Stimulated activated effector memory CD8-positive, alpha-beta T cell treated with anti-CD3 and anti-CD28 coated beads, Interleukin-12 subunit alpha, Interleukin-12 subunit beta, amount 100 ng/mL, for 72 hours (primary cell): Measurements from ENCODE around the gene LINGO1.

Source experiments
- ATAC-seq: fragments of 150-1000 bp; cut with Tn5 transposase; 2 replicates; pipeline ENCODE4 v1.10.0; 2021
- DNase-seq, 2 donors: peaks; one replicate each; pipeline ENCODE4 v3.0.0; 2021 to 2022; ENCODE audit warnings: low spot score in 2 of 2
- H3K27ac Mint-ChIP-seq: one replicate; pipeline ENCODE4 v1.8.0; 2022; ENCODE audit warnings: mild to moderate bottlenecking, mixed read lengths
- H3K36me3 Mint-ChIP-seq: one replicate; pipeline ENCODE4 v1.8.0; 2022; ENCODE audit warnings: mild to moderate bottlenecking, mixed read lengths
- H3K4me1 Mint-ChIP-seq: one replicate; pipeline ENCODE4 v1.8.0; 2022; ENCODE audit warnings: mixed read lengths
- H3K4me3 Mint-ChIP-seq: one replicate; pipeline ENCODE4 v1.8.0; 2022; ENCODE audit warnings: mild to moderate bottlenecking, mixed read lengths
- H3K9me3 Mint-ChIP-seq: one replicate; pipeline ENCODE4 v1.8.0; 2022; ENCODE audit warnings: mixed read lengths

The LINGO1 gene

DNA sequence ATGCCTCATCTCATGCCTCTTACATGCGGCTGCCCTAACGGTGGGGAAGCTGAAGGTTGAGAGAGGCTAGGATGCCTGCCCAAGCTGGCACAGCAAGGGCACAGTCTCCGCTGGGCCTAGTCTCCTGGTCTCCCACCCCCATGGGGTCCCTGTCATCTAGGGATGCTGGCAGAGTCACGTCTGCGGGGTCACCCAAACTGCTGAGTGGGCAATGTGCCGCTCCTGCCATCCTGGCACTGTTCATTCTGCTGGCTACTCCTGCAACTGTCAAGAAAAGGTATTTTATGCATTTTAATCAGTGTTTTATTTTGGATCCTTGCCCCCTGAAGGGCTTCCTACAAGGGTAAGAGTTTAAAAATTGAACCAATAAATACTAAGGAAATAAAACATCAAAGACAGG is 12.8 kb downstream of the LINGO1 start:
- Mint-ChIP-seq H3K27ac (no peak overlapping the region), H3K4me1 (no peaks in the 10 kb centered on the region), H3K4me3 (no peak overlapping the region), H3K36me3 (no peaks in the 10 kb centered on the region), H3K9me3 (no peaks in the 10 kb centered on the region)
- DNase-seq, result no peak
- ATAC-seq, result no peak

DNA sequence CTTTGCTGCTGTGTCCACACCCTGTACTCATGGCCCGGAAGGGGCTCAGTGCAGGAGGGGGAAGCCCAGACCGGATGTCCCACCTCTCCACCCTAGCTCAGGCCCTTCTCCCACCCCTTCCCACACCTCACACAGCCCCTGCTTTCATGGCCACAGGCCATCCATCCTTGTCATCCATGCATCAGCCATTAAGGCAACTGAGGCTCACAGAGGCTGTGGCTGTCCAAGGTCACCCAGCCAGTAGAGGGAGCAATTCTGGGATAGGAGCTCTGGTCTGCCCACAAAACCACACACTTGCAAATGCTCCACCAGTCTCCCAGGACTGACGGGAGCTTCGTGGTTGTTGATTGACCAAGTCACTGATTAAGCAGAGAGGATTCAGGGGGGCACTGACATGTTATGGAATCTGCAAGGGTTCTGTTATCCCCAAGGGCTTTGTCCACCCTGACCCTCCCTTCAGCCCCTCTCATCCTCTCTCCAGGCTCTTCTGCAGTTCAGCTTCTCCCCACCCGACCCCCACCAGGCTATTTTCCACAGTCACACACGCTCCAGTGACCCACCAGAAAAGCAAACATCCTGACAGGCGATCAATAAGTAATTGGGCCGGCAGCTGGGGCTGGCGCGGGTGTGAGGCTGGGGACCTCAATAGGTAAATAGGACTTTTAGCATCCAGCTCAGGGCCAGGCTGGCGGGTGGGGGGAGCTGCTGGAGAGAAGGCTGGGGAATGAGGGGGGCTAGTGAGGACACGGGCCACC is 15.1 kb downstream of the LINGO1 start:
- Mint-ChIP-seq H3K9me3 (no peaks in the 10 kb centered on the region), H3K36me3 (no peaks in the 10 kb centered on the region), H3K4me1 (no peaks in the 10 kb centered on the region), H3K27ac (no peak overlapping the region), H3K4me3 (no peak overlapping the region)
- no peak for DNase-seq
- no peak for ATAC-seq

DNA sequence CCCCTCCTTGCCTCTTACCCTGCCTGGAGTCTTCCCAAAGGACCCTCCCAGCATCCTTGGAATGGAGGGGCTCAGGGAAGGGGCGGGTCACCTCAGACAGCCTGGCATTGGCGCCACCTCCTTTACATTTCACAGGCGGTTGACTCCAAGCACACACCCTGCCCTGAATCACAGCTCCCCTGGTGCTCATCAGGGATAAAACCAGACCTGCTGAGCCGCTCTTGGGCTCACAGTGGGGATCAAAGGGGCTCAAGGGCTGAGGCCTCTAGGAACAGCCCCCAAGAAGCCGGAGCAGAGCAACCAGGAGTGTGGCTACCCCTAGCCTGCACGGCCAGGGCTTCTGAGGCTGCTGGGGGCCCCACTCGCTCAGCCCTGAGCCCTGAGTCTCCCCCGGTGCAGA is 16.6 kb downstream of the LINGO1 start:
- DNase-seq, result no peak
- no peaks in the 10 kb centered on the region for H3K9me3 Mint-ChIP-seq
- ATAC-seq, result no peak

DNA sequence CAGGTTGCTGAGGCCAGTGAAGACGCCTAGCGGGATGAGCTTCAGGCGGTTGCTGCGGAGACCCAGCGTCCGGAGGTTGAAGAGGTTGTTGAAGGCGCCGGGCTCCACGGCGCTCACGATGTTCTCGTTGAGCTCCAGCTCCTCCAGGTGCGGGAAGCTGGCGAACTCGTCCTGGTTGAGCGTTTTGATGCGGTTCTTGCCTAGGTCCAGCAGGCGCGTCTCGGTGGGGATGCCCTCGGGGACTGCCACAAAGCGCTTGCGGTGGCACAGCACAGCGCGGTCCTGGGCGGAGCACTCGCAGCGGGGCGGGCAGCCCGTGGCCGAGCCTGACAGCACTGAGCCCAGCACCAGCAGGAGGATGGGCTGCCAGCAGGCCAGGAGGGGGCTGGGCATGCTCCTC is 17.2 kb downstream of the LINGO1 start:
- no peak overlapping the region for H3K27ac Mint-ChIP-seq

More for the DNA sequence above, 16.6 kb downstream of the LINGO1 start:
- no peaks in the 10 kb centered on the region for H3K4me1 Mint-ChIP-seq
- no peak overlapping the region for H3K27ac Mint-ChIP-seq
- H3K4me3 Mint-ChIP-seq, result no peak overlapping the region
- H3K36me3 Mint-ChIP-seq, result no peaks in the 10 kb centered on the region

DNA sequence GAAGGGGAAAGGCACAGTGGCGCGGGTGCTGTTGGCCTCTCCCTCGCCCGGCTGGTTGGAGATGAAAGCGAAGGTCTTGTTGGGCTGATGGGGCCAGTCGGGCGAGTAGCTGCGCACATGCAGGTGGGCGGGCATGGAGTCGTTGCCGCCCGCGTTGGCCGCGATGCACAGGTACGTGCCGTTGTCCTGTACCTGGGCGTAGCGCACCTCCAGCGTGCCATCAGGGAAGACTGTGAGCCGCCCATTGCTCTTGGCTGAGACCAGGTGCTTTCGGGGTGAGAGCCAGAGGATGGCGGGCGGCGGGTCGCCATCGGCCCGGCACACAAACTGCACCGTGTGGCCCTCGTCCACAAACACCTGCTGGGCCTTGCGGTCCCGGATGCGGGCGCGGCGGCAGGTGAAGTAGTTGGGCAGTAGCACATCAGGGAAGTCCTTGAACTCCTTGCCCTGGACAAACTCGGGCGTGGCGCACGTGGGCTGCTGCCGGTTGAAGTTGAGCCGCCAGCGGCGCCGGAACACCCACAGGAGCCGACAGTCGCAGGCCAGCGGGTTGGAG is 18.4 kb downstream of the LINGO1 start:
- no peak overlapping the region for H3K4me3 Mint-ChIP-seq
- H3K4me1 Mint-ChIP-seq, result no peaks in the 10 kb centered on the region
- no peak overlapping the region for H3K27ac Mint-ChIP-seq
- ATAC-seq, result no peak
- no peaks in the 10 kb centered on the region for H3K9me3 Mint-ChIP-seq
- no peaks in the 10 kb centered on the region for H3K36me3 Mint-ChIP-seq
- DNase-seq, result no peak

More for the DNA sequence above, 17.2 kb downstream of the LINGO1 start:
- Mint-ChIP-seq H3K36me3 (no peaks in the 10 kb centered on the region), H3K4me3 (no peak overlapping the region), H3K9me3 (no peaks in the 10 kb centered on the region), H3K4me1 (no peaks in the 10 kb centered on the region)
- DNase-seq, result no peak
- ATAC-seq, result no peak

DNA sequence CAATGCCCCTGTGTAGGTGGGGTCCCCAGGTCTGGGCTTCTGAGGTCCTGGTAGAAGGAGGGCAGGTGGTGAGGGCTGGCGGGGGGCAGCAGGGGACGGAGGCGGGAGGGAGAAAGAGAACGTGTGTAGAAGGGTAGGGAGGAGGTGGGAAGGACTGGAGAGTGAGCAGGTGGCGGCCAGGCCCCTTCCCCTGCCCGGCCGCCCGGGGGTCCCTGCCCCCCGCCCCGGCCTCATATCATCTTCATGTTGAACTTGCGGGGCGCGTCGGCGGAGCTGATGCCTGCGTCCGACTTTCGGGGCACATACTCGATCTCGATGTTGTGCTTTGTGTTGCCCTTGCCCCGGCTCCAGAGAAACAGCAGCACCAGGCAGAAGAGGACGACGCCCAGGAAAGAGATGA is 18.9 kb downstream of the LINGO1 start:
- Mint-ChIP-seq H3K27ac (no peak overlapping the region), H3K4me3 (no peak overlapping the region), H3K4me1 (no peaks in the 10 kb centered on the region), H3K9me3 (no peaks in the 10 kb centered on the region), H3K36me3 (no peaks in the 10 kb centered on the region)
- ATAC-seq, result no peak
- DNase-seq, result no peak

DNA sequence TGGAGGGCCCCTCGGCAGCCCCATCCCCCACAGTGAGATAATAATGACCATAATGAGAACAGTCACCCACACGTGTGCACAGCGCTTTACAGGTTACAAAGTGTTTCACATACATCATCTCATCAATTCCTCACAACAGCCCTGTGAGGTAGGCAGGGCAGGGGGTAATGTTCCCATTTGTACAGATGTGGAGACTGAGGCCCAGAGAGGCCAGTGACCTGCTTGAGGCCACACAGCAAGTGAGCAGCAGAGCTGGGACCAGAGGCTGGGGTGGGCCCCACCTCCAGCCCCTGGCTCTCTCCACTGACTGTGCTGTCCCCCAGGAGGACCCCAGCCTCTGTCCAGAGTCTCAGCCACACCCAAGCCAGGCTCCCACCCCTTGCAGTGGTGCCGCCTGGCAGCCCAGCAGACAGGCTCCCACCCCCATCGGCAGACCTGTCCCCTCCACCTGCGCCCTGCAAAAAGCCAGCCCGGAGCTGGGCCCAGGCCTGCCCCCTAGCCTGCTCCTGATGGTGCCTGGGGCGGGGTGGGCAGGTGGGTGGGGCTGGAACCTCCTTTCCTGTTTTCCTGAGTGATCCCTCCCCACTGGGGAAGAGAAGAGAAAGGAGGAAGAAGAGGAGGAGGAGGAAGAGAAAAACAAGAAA is 19.6 kb downstream of the LINGO1 start:
- DNase-seq, result no peak
- H3K27ac Mint-ChIP-seq, result no peak overlapping the region
- H3K4me1 Mint-ChIP-seq, result no peaks in the 10 kb centered on the region
- no peak for ATAC-seq
- H3K36me3 Mint-ChIP-seq, result no peaks in the 10 kb centered on the region
- no peak overlapping the region for H3K4me3 Mint-ChIP-seq
- H3K9me3 Mint-ChIP-seq, result no peaks in the 10 kb centered on the region

DNA sequence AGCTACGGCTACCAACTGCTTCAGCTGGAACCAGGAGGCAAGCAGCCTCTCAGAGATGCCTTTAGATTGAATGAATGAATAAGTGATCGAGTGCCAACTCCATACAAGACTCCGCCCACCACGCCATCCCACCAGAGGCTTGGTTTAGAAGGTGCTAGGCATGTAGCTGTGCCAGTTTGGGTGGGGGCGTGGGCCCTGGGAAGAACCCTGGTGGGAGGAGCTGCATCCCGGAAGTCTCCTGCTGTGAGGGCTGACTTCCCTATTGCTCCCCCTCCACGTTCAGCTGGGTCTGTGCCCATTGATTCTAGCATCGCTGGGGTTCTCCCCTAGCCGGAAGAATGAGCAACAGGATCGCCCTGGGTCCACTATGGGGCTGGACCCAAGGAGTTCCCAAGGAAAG is 20.9 kb downstream of the LINGO1 start:
- no peak overlapping the region for H3K4me3 Mint-ChIP-seq
- no peaks in the 10 kb centered on the region for H3K4me1 Mint-ChIP-seq

DNA sequence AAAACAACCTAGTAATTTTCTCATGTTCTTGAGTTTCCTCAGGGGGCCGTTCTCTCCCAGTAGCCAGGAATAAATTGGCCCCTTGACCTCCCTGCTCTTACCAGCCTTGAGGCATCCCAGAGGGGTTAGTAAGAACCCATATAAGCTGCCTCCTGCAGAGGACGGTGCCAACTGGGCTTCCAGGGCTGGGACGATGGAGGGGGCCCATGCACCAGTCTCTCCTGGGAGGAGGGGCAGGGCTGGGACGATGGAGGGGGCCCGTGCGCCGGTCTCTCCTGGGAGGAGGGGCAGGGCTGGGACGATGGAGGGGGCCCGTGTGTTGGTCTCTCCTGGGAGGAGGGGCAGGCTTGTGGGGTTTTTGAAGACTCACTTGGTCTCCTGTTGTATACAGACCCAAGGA is 22.0 kb downstream of the LINGO1 start:
- Mint-ChIP-seq H3K9me3 (no peaks in the 10 kb centered on the region), H3K4me1 (no peaks in the 10 kb centered on the region)
- ATAC-seq, result no peak

More for the DNA sequence above, 20.9 kb downstream of the LINGO1 start:
- no peak overlapping the region for H3K27ac Mint-ChIP-seq
- no peaks in the 10 kb centered on the region for H3K36me3 Mint-ChIP-seq
- DNase-seq, result no peak
- H3K9me3 Mint-ChIP-seq, result no peaks in the 10 kb centered on the region
- no peak for ATAC-seq

DNA sequence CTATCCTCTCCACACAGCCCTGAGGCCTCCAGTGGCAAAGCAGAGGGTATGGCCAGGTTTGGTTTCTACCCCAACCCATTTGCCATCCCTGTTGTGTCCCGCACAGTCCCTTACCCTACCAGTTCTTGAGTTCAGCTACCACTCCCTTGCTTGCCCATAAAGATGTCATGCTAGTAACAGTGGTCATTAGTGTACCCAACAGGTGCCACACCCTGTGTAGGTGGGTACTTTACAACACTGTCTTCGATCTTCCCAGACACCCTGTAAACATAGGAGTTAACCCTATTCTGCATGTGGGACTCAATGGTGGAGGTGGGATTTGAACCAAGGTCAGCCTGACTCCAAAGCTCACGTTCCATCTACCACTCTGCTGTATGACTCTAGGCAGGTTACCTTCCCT is 23.2 kb downstream of the LINGO1 start:
- no peak for ATAC-seq
- H3K27ac Mint-ChIP-seq, result no peak overlapping the region
- no peaks in the 10 kb centered on the region for H3K9me3 Mint-ChIP-seq
- no peak overlapping the region for H3K4me3 Mint-ChIP-seq
- H3K4me1 Mint-ChIP-seq, result peaks cover 8% of the 10 kb centered on the region
- H3K36me3 Mint-ChIP-seq, result peaks cover 2% of the 10 kb centered on the region
- no peak for DNase-seq

More for the DNA sequence above, 22.0 kb downstream of the LINGO1 start:
- Mint-ChIP-seq H3K36me3 (no peaks in the 10 kb centered on the region), H3K4me3 (no peak overlapping the region), H3K27ac (no peak overlapping the region)
- no peak for DNase-seq

DNA sequence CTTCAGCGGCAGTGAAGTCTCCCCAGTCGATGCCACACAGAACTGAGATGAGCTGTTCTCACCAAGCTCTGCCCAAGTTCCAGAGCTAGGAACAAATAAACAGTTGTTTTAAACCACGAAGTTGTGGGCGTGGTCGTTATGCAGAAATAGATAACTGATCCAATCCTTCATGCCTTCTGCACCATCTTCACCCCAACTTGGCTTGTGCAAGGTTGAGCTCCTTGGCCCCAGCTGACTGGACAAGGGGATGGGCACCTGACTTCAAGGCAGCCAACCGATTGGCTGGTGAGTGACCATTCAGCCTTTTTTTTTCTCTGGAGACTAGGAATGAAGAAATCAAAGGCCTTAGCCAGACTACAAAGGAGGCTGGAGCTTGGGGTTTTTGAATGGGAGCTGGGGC is 23.9 kb downstream of the LINGO1 start:
- no peaks in the 10 kb centered on the region for H3K9me3 Mint-ChIP-seq
- DNase-seq (no peak), ATAC-seq (no peak)
- no peak overlapping the region for H3K4me3 Mint-ChIP-seq
- H3K27ac Mint-ChIP-seq, result no peak overlapping the region
- peaks cover 4% of the 10 kb centered on the region for H3K36me3 Mint-ChIP-seq
- peaks cover 14% of the 10 kb centered on the region for H3K4me1 Mint-ChIP-seq

DNA sequence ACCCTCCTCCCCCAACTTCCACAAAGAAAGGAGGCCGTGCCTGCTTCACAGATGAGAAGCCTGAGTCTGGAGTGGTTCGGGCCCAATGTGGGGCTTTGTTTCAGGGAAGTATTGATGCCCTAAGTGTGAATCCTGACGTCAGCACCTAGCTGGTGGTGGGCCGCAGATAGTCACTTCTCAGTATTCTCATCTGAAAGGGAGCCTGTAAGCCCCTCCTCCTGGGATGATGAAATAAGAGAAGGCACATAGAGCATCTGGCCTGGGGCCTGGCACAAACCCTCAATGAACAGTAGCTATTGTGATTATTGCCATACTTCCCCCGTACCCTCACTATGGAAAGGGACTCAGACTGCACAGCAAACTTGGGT is 24.8 kb downstream of the LINGO1 start:
- Mint-ChIP-seq H3K4me1 (peaks cover 14% of the 10 kb centered on the region), H3K4me3 (no peak overlapping the region), H3K27ac (no peak overlapping the region), H3K9me3 (no peaks in the 10 kb centered on the region), H3K36me3 (peaks cover 4% of the 10 kb centered on the region)
- no peak for ATAC-seq
- DNase-seq, result no peak

DNA sequence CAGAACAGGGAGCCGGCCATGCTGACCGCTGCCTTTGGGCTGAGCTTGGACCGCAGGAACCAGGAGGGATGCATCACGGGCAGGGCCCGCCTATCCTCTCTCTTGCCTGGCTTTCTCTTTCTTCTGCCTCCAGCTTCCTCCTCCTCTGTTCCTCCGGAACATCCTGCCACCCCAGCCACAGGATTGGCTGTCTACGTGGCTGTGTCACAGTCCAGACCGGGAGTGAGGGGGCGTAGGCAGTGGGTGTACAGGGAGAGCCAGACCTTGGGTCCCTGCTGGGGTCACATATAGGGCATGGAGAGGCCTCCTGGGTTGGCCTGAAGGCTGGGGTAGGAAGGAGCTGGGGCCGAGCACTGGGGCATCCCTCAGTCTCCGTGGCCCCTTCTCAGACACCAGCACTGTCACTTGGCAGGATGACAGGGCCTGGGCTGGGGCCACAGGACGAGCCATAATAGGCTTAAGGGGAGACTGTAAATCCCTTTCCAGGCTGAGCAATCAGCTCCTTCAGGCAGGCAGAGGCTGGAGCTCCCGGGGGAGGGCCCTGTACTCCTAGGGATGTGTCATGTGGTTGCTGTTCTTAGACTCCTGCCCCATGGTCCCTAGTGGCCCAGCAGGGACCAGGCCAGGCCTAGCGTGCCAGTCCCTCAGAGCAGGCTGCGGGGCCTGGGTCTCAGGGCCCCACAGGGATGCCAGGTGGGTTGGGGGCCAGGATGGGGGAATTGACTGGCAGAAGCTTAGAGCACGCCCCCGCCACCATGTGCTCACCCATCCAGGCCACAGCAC is 25.4 kb downstream of the LINGO1 start:
- no peak overlapping the region for H3K27ac Mint-ChIP-seq
- ATAC-seq (no peak), DNase-seq (no peak)
- H3K9me3 Mint-ChIP-seq, result no peaks in the 10 kb centered on the region
- H3K4me1 Mint-ChIP-seq, result peaks cover 14% of the 10 kb centered on the region
- peaks cover 4% of the 10 kb centered on the region for H3K36me3 Mint-ChIP-seq
- H3K4me3 Mint-ChIP-seq, result no peak overlapping the region

DNA sequence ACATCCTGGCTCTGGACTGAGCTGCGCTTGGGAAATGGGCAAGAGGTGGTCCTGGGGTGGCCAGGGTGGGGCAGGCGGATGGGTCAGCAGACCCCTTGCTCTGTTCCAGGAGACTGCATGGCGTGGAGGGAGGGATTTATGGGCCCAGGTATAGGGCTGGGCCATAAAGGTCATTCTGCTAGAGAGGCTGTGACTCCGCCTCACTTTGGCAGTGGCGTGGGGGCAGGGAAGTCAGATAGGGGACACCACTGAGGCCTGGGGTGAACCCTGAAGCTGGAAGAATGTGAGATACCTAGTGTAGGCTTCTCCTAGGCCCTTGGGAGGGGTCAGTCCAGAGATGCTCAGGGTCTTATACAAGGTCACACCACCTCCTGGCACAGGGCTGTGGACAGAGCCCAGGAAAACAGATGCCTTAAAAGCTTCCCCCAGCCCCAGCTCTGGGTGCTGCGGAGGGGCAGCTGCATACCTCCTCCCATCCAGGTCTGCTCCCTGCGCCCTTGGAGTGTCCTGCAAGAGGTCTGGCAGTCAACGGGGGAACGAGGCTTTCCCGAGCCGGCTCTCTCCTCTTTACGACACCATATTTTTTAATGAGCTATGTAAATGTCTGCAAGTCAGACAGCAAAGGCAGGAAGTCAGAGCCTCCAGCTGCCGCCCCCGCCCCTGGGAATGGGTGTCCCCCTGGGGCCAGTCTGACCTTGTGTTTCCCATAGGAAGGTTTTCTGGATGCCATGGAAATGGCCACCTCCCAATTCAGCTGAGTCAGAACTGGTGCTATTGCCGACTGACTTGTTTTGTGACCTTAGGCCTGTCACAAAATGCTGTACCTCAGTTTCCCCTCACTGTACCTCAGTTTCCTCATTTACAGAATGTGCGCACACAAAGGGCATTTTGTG is 26.3 kb downstream of the LINGO1 start:
- H3K27ac Mint-ChIP-seq, result no peak overlapping the region
- H3K4me1 Mint-ChIP-seq, result peaks cover 14% of the 10 kb centered on the region
- no peaks in the 10 kb centered on the region for H3K9me3 Mint-ChIP-seq
- ATAC-seq (no peak), DNase-seq (no peak)
- peaks cover 4% of the 10 kb centered on the region for H3K36me3 Mint-ChIP-seq
- no peak overlapping the region for H3K4me3 Mint-ChIP-seq

DNA sequence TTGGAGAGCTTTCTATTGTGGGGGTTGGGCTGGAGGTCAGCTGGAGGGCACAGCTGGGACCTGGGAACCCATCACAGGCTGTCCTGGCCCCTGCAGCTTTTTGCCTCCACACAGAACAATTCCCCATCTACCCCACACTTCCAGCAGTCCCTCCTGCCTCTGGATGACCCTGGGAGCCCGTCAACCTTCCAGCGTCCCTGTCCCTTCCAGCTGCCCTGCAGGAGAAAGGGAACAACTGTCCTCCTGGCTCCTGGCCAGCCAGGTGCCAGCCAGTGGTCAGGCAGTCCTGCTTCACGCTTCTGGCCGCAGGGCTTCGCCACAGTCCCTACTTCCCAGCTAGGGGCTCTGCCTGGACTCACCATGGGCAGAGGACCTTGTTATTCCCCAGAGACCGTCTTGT is 27.2 kb downstream of the LINGO1 start:
- no peak overlapping the region for H3K4me3 Mint-ChIP-seq
- peaks cover 14% of the 10 kb centered on the region for H3K4me1 Mint-ChIP-seq
- DNase-seq (no peak), ATAC-seq (no peak)
- peaks cover 4% of the 10 kb centered on the region for H3K36me3 Mint-ChIP-seq
- no peak overlapping the region for H3K27ac Mint-ChIP-seq
- no peaks in the 10 kb centered on the region for H3K9me3 Mint-ChIP-seq
